ENCODE results near the gene BCKDK. TPM values are rescaled to one million over a fixed set of nuclear protein-coding genes. Genes with fewer than 3 reads are reported as not detected.

Gene BCKDK
- total and polyA plus RNA-seq, 2 of the 13 experiments (the other 11 are each of a cell fraction or from before 2014, with no cell fraction given), result 24.9 to 42.6 TPM

DNA sequence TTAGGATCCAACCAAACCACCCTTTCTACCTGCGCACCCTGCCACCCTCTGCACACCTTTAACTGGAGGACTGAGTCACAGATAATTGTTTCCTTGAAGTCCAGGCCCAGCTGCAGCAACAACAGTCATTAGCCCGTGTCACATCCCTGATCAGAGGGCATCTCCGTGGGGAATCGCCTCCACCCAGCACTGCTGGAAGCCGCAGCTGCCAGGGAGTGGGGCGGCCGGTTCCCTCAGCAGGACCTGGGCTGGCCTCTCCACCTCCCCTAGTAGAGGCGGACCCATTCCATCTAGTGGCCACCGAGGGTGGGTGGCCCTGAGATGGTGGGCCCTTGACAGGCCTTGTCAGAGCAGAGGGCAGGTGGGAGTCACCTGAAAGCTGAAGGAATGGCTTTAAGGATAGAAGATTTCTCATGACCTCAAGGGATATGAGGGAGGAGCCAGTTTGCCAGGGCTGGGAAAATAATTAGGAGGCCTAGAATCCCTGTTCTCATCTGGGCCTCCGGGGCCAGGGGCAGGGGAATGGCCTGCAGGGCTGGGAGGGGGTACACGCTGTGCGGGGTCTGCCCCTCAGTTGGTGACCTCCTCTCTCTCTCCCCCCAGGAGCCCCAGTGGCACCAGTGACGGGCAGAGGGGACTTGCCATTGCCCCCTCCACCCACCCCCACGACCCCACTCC, 25.7 kb upstream of the BCKDK start:
- FAIRE-seq (no peak), DNase-seq (ENCODE audit: low spot score) (no peak), ATAC-seq (peak; percentile 6)
- Histone ChIP-seq H2AFZ (ENCODE audit: low read length) (no peak overlapping the region), H3K4me1 (ENCODE audit: insufficient read depth, low read length) (no peaks in the 10 kb centered on the region), H3K27me3 (ENCODE audit: control insufficient read depth in 1 of 2, insufficient read depth in 2 of 2, low read length in 2 of 2) (no peaks in the 10 kb centered on the region), H3K9ac (ENCODE audit: insufficient read depth, low read depth, low read length) (no peak overlapping the region), H4K20me1 (ENCODE audit: insufficient read depth, low read length) (no peaks in the 10 kb centered on the region), H3K4me3 (replicated peaks in 1 of 3; ENCODE audit: insufficient read depth in 1 of 3, low read depth in 2 of 3, low read length in 3 of 3) (no peak overlapping the region), H3K4me2 (ENCODE audit: low read depth, low read length) (no peak overlapping the region), H3K27ac (ENCODE audit: extremely low read length, insufficient read depth, low read length) (no peak overlapping the region), H3K9me3 (ENCODE audit: low read length) (no peaks in the 10 kb centered on the region), H3K79me2 (ENCODE audit: insufficient read depth, low read length) (no peaks in the 10 kb centered on the region), H3K36me3 (replicated peaks in 1 of 2; ENCODE audit: control insufficient read depth in 1 of 2, insufficient read depth in 2 of 2, low read length in 2 of 2) (peaks cover 25 to 37% of the 10 kb centered on the region in 2 experiments)
- intact Hi-C loops (cut with micrococcal nuclease; ENCODE audit: unreplicated experiment) (no loop called here), in situ Hi-C loops (cut with HindIII; ENCODE audit: extremely low pct_ligation_motif_present, low pct_unique_long_range_greater_than_20kb) (no loop called here)
- POLR2A ChIA-PET, result no interaction called here
- CTCF ChIA-PET (ENCODE audit: low intra/inter-chr PET ratio, low total read pairs), result no interaction called here
- BruUV-seq (replicated peaks), result no TSS peak
- no peak for TF ChIP-seq HNRNPL (IDR thresholded peaks at IDR 0.05; ENCODE audit: low read depth, low read length)
- TF ChIP-seq ZC3H13 (CRISPR knock-in tag; IDR thresholded peaks at IDR 0.05), result peak; percentile 86
- no peak for TF ChIP-seq TARDBP (CRISPR knock-in tag; IDR thresholded peaks at IDR 0.05)
- TF ChIP-seq POLR2G (IDR thresholded peaks at IDR 0.05; ENCODE audit: low read depth, low read length), result peak; percentile 43
- TF ChIP-seq TBX2 (CRISPR knock-in tag; IDR thresholded peaks at IDR 0.05; ENCODE audit: borderline replicate concordance), result 0 out of 2 replicates have a peak, but pooled peaks have one; percentile 32
- TF ChIP-seq, protein P1, sequence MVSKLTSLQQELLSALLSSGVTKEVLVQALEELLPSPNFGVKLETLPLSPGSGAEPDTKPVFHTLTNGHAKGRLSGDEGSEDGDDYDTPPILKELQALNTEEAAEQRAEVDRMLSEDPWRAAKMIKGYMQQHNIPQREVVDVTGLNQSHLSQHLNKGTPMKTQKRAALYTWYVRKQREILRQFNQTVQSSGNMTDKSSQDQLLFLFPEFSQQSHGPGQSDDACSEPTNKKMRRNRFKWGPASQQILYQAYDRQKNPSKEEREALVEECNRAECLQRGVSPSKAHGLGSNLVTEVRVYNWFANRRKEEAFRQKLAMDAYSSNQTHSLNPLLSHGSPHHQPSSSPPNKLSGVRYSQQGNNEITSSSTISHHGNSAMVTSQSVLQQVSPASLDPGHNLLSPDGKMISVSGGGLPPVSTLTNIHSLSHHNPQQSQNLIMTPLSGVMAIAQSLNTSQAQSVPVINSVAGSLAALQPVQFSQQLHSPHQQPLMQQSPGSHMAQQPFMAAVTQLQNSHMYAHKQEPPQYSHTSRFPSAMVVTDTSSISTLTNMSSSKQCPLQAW (CRISPR knock-in tag; IDR thresholded peaks at IDR 0.05), result 0 out of 2 replicates have a peak, but pooled peaks have one; percentile 43
- no peak for TF ChIP-seq ZNF782 (CRISPR knock-in tag; IDR thresholded peaks at IDR 0.05; ENCODE audit: borderline replicate concordance)
- TF ChIP-seq RBFOX2 (IDR thresholded peaks at IDR 0.05; ENCODE audit: low read depth, low read length), result peak; percentile 49
- TF ChIP-seq AGO2 (optimal IDR thresholded peaks at IDR 0.05; ENCODE audit: low read depth, low read length), result peak; percentile 65
- 0 out of 2 replicates have a peak, but pooled peaks have one; percentile 59 for TF ChIP-seq SSRP1 (CRISPR knock-in tag; IDR thresholded peaks at IDR 0.05)
- 0 out of 2 replicates have a peak, but pooled peaks have one; percentile 22 for TF ChIP-seq ZNF772 (CRISPR knock-in tag; IDR thresholded peaks at IDR 0.05)
- 95% methylated on average over 14 of the region's 14 CpGs for WGBS (ENCODE audit: low lambda C conversion rate)
